Fibroblast of skin of left quadriceps (primary cell): ENCODE results near the gene CD3E.

ENCODE experiments used
- DNase-seq, 2 experiments: peaks; one replicate each; pipeline ENCODE4 v3.0.0-alpha.2; 2013; ENCODE audit warnings: low read depth in 2 of 2

The CD3E gene

DNA sequence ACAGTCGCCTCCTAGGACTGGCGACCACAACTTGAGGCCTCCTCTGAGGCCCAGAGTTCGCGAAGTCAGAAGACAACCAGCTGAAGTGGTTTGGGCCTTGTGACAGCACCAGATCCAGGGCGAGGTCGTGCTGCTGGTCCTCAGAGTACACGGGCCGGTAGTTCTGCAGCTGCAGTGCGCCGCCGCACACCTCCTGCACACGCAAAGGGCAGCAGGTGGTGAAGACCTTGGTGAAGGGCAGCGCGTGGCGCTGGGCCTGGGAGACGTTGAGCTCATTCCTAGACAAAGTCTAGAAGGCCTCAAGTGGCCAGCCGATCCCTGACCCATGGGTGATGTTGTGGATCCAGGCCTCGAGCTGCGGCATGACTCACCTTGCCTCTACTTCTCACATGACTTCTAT, 18.2 kb downstream of the CD3E start:
- no peak for DNase-seq

DNA sequence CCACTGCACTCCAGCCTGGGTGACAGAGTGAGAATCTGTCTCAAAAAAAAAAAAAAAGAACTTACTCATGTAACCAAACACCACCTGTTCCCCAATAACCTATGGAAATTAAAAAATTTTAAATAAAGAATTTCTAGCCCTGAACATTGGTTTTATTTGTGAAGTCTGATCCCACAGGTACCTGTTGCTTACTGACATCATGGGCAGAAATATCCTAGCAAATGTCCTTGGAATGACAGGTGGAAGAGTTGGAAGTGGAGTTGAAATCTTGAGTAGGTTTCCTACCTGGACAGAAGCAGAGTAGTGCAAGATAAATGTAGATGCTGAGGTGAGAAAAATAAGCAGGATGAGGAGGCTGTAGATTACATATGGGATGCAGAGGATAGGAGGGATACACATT, 20.8 kb downstream of the CD3E start:
- DNase-seq, result no peak

DNA sequence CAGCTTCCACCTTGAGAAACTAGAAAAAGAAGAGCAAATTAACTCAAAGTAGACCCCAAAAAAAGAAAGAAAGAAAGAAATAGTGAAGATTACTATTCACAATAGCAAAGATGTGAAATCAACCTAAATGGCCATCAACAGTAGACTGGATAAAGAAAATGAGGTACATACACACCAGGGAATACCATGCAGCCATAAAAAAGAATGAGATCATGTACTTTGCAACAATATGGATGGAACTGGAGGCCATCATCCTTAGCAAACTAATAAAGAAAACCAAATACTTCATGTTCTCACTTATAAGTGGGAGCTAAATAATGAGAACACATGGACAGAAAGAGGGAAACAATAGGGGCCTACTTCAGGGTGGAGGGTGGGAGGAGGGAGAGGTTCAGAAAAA, 24.2 kb downstream of the CD3E start:
- DNase-seq, result no peak

DNA sequence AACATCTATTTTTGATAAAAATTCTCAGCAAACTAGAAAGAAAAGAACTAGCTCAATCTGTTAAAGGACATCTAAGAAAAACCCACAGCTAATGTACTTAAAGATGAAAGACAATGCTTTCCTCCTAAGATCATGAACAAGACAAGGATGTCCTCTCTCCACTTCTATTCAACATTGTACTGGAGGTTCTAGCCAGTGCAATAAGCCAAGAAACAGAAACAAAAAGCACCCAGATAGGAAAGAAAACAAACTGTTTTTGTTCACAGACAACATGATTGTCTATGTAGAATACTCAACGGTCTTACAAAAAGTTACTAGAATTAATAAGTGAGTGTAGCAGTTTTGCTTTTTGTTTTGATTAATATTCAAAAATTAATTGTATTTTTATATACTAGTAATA, 30.2 kb downstream of the CD3E start:
- no peak for DNase-seq

DNA sequence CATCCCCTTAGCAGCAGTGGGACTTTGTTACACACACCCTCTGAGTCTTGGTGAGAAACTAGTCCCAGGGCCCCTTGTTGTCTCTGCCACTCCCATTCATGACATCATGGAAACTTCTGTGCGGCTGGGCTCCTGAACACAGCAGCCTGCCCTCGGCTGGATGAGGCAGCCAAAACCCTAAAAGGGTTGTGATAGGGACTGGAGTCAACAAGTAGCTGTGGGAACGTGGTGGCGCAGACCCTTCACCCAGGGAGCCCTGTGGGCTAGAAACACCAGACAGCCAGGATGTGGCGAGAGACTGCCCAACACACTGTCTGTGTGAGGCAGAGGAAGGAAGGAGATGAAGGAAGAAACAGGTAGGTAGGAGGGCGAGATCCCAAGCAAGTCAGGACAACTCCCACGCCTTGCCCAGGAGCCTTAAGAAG, 34.1 kb downstream of the CD3E start:
- no peak for DNase-seq

DNA sequence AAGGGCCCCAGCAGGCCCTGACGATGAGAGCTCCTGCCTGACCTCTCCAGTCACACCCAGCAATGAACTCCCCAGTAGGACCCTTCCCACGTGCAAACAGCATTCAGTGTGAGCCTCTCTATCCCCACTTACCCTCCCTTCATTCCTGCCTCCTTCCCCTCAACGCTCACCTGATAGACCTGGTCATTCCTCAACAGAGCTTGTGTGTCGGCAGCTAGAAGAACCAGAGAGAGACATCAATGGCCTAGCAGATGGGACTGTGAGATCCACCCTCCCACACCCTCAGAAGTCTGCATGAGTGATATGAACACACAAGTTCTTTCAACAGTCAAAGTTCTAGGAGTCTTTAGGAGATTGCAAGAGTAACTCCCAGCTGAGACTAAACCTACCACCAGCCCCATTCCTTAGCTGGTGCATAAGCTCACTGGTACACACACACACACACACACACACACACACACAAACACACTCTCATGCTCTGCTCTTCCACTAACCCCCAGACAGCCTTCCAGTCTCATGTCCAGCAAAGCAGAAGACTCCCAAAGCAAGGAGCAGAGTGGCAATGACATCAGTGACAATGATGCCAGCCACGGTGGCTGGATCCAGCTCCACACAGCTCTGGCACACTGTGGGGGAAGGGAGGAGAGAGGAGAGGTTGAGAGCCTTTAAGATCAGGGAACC, 34.9 kb downstream of the CD3E start:
- no peak for DNase-seq

DNA sequence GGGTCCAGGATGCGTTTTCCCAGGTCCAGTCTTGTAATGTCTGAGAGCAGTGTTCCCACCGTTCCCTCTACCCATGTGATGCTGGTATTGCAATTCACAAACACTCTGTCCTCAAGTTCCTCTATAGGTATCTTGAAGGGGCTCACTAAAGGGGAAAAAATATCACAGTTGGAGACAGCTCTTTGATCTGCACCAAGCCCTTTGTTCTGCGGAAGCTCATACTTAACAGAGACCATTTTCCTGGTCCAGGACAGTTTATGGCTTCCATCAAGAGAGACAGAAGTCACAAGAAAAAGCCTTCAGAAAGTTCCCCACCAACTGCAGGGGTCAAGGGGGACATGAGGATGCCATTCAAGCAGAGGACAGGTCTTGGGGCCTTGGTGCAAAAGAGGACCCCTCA, 35.9 kb downstream of the CD3E start:
- no peak for DNase-seq

DNA sequence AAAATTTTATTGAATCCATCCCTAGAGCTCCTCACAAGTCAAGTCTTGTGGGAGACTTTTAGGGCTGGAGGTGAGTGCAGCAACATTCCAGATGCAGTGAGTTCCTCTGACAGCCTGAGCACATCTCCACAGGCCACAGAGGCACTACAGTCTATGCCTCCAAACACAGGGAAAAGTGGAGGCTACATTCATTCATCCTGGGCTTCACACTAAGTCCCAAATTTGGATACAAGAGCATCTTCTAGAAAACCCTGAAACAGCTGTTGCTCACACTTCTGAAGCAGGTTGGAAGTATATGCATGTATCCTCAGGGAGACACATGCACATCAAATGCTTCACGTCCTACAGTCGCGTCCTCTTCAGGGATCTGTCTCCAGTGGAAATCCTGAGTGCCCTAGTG, 36.7 kb downstream of the CD3E start:
- no peak for DNase-seq

DNA sequence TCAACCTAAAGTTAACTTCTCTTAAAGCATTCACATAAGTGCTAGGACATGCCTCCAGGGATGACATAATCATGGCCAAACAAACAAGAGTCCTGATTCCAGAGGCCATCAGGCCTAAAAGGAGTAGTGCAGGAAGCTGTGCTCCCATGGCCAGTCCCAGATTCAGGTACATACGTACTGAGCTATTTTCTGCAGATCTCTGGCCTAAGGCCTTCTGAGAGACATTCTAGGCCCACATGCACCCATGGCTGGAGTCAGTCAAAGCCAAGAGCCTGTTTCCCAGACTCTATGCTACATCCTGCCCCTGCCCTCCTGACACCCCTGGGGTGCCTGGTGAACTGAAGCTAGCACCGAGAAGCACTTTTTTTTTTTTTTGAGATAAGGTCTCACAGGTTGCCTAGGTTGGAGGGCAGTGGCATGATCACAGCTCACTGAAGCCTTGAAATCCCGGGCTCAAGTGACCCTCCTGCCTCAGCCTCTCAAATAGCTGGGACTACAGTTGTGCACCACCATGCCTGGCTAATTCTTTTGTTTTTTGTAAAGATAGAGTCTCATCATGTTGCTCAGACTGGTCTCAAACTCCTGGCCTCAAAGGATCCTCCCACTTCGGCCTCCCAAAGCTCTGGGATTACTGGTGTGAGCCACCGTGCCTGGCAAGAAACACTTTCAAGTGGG, 37.4 kb downstream of the CD3E start:
- no peak for DNase-seq

DNA sequence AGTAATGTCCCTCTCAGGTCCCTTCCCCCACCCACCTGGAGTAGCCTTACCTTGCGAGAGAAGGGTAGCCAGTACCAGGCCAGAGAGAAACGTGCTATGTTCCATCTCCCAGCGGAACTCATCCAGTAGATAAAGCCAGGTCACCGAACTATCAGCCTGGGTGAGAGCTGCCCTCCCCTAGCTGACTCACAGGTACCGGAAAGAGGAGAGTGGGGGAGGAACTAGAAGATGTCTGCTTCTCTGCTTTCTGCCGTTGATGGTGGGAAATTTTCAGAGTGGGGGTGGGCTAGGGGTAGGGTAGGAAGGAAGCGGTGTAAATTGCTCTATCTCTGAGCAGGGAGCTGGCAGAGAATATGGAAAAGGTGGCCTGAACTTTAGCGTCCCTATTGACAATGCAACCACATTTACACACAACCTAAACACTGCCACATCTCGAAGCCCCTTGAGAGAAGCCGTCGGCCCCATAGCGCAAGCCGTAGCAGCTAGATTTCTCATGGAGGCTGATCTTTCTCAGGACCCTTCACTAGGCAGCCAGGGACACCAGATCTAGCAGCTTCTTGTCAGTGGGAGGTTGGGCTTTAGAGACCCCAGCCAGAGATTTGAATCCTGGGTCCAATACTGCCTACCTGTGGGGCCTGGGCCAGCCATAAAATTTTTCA, 38.1 kb downstream of the CD3E start, which contains the start of gene CD3D:
Gene CD3D (minus strand): TSS at position 203 of the 659 bp plus-strand sequence. CDS start 98 bp downstream, at position 105.
- DNase-seq, result no peak

DNA sequence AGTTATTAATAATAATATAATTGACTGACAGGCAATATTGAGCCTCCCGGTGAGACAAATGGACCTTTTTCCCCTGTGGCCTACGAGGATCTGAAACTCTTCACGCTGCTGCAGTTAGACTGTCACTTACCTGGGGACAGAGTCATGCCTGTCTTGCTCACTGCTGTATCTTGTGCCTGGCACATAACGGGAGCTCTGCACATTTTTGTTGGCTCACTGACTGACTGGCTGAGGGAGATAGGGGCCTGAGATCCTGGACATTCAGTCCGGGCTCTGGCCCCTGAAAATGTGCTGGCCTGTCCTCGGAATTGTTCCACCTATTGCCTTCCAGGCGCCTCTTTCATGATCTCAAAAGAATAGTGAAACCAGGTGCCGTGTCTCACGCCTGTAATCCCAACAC, 38.7 kb downstream of the CD3E start:
- no peak for DNase-seq

DNA sequence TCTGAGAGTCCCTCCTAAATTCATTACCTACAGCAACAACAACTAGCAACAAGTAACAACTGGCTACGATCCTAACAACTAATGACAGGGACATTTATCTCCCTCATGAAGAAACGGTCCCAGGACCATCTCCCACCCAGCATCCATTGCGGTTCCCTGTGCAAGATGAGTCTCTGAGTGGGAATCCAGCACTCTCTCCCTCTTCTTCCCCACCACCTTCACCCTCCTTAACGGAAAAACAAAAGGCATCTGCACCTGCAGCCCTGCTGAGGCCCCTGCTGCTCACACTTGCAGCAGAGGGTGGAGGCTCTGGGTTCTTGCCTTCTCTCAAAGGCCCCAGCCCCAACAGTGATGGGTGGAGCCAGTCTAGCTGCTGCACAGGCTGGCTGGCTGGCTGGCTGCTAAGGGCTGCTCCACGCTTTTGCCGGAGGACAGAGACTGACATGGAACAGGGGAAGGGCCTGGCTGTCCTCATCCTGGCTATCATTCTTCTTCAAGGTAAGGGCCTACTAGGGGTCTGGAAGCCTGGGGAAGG, 39.5 kb downstream of the CD3E start, which contains the start of gene CD3G:
Gene CD3G (plus strand): TSS at position 364 of the 535 bp plus-strand sequence. CDS start 80 bp downstream, at position 444.
- DNase-seq, result no peak

DNA sequence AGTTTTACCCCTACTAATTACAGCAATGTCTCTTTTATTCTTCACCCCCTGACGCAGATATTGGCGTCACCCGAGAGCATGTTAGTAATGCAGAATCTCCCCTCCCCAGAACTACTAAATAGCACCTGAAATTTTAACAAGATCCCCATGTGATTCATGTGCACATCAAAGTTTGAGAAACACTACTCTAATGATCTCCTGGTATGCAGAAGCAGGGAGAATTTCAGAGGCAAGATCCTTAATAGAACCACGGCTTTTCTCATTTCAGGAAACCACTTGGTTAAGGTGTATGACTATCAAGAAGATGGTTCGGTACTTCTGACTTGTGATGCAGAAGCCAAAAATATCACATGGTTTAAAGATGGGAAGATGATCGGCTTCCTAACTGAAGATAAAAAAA, 44.9 kb downstream of the CD3E start:
- DNase-seq, result no peak

DNA sequence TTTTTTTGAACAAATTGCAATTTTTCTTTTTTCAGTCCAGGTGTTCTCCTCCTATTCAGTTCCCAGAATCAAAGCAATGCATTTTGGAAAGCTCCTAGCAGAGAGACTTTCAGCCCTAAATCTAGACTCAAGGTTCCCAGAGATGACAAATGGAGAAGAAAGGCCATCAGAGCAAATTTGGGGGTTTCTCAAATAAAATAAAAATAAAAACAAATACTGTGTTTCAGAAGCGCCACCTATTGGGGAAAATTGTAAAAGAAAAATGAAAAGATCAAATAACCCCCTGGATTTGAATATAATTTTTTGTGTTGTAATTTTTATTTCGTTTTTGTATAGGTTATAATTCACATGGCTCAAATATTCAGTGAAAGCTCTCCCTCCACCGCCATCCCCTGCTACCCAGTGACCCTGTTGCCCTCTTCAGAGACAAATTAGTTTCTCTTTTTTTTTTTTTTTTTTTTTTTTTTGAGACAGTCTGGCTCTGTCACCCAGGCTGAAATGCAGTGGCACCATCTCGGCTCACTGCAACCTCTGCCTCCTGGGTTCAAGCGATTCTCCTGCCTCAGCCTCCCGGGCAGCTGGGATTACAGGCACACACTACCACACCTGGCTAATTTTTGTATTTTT, 48.7 kb downstream of the CD3E start:
- DNase-seq, result no peak

DNA sequence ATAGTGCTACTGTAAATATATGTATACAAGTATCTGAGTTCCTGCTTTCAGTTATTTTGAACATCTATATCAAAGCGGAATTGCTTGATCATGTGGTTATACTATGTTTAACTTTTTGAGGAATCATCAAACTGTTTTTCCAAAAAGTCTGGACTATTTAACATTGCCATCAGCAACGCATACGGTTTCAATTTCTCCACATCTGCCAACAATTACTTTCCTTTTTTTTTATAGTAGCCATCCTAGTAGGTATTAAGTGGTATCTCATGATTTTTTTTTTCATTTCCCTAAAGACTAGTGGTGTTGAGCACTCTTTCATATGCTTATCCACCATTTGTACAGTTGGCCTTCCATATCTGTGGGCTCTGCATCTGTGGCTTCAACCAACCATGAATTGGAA, 53.5 kb downstream of the CD3E start:
- no peak for DNase-seq

DNA sequence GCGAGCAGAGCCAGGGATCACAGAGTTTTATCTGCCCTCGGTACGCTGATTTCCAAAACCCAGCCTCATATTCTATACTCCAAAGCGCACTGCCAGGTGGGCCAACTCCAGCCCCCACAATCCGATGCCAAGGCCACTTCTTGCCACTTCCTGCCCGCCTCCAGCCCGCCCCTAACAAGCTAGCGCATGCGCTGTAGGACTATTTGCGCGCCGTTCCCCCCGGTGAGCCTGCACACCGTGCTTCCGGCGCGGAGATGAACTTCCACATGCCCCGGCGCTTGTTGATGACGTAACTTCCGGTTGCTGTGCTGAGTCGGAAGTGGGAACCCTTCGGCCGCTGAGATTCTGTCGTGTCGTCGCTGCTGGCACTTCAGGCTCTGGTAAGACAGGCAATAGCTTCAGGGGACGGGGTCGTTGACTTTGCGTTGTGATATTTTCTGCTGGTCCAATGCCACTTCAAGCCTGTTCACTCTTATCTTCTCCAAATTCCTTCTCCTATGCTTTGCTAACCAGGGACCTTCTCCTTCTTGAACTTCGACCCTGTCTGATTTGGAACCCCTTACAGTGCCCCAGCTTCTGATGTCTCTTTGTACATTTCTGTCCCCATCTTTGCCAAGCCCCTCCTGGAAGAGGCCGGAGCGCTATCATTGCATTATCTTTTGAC, 54.9 kb downstream of the CD3E start, which contains the start of gene UBE4A:
Gene UBE4A (plus strand): TSS at position 306 of the 664 bp plus-strand sequence. CDS start 5,481 bp downstream, outside the sequence.
- DNase-seq, result peak; percentile 81 to 82

DNA sequence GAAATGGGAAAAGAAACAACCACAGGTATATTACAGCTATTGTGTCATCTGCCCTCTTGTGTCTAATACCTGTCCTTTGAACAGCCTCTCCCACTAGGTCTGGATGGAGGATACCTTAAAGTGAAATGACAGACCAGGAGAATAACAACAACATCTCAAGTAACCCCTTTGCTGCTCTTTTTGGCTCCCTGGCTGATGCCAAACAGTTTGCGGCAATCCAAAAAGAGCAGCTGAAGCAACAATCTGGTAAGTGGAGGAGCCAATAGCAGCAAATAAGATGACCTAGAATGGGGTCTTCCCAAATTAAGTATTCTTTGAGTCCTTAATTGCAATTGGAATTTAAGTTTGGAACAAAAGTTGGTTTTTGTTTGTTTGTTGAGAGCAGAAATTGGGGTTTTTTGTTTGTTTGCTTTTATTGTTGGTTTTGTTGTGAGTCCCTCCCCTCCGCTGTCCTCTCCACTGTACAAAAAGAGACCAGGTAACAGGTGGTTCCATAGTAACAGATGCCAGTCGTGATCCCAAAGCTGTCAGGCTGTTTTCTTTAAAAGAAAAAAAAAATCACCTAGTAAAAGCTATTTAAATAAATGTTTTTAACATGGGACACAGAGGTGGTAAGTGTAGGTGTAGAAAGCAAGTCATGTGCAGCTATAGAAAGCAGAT, 60.6 kb downstream of the CD3E start:
- DNase-seq, result no peak
